HepG2 (cell line): ENCODE results near the gene OTOG. TPM values are rescaled to one million over a fixed set of nuclear protein-coding genes. Genes with fewer than 3 reads are reported as not detected.

Experiments used
- ATAC-seq: fragments of 200-7000 bp; cut with Tn5 transposase; 3 replicates; pipeline ENCODE4 v1.9.1; 2020; ENCODE audit warnings: mild to moderate bottlenecking, moderate library complexity
- BruUV-seq: library from RNA; stranded (reverse); fragments of 400-500 nt; replicated peaks from 2 replicates; lab custom pipeline; 2021; lab: Mats Ljungman, UMichigan
- CTCF ChIA-PET: fragments of 300-600 bp; formaldehyde crosslinking; extraction: SDS; loops from one replicate; lab custom pipeline; 2021; ENCODE audit warnings: low total read pairs, inconsistent platforms, low intra/inter-chr PET ratio; lab: Yijun Ruan, JAX
- POLR2A ChIA-PET: fragments of 350-600 bp; sonication (Branson Sonifier 250); formaldehyde crosslinking; loops from one replicate; lab custom pipeline; 2020; ENCODE audit warnings: antibody characterized with exemption, inconsistent platforms; lab: Yijun Ruan, JAX
- DNase-seq: peaks from one replicate; pipeline ENCODE4 v3.0.0-alpha.2; 2015; ENCODE audit warnings: low spot score
- FAIRE-seq: peaks from 3 replicates; lab custom pipeline; 2011; peaks lifted over from hg19 to GRCh38; lab: Jason Lieb, UNC
- H2AFZ ChIP-seq: one replicate; pipeline ENCODE4 v1.6.1; 2011; ENCODE audit warnings: low read length, inconsistent platforms
- H3K27ac ChIP-seq: fragments of 300-600 bp; 3 replicates; pipeline ENCODE4 v1.8.0; 2011; ENCODE audit warnings: mixed run types, mild to moderate bottlenecking, mixed read lengths, low read length, inconsistent platforms; ENCODE audit not compliant: insufficient read depth; ENCODE audit errors: extremely low read length
- H3K27me3 ChIP-seq, 2 experiments: fragments of 200-600 bp in 1 of 2; 2 replicates in 1 of 2; 3 replicates in 1 of 2; pipeline versions ENCODE4 v1.6.0 to v1.8.0; 2011; ENCODE audit warnings: low read length in 2 of 2, mild to moderate bottlenecking in 2 of 2, moderate library complexity in 2 of 2, inconsistent platforms in 1 of 2; ENCODE audit not compliant: insufficient read depth in 2 of 2, control insufficient read depth in 1 of 2
- H3K36me3 ChIP-seq, 2 experiments: fragments of 200-600 bp in 1 of 2; replicated peaks in 1 of 2; 2 replicates in 1 of 2; 3 replicates in 1 of 2; pipeline versions ENCODE4 v1.5.1 to v1.8.0; 2011; ENCODE audit warnings: low read length in 2 of 2, inconsistent platforms in 1 of 2; ENCODE audit not compliant: insufficient read depth in 2 of 2, control insufficient read depth in 1 of 2
- H3K4me1 ChIP-seq: 2 replicates; pipeline ENCODE4 v1.5.1; 2012; ENCODE audit warnings: low read length, inconsistent platforms; ENCODE audit not compliant: insufficient read depth
- H3K4me2 ChIP-seq: 2 replicates; pipeline ENCODE4 v1.6.0; 2011; ENCODE audit warnings: low read depth, low read length, inconsistent platforms
- H3K4me3 ChIP-seq, 3 experiments: fragments of 200-600 bp in 1 of 3; sonication (generic), shearing (Covaris generic) in 1 of 3; replicated peaks in 1 of 3; 2 replicates each; pipeline ENCODE4 v1.5.1; 2011 to 2016; ENCODE audit warnings: low read length in 3 of 3, inconsistent platforms in 2 of 3, low read depth in 2 of 3, mild to moderate bottlenecking in 2 of 3, control low read depth in 1 of 3, mixed read lengths in 1 of 3; ENCODE audit not compliant: insufficient read depth in 1 of 3
- H3K79me2 ChIP-seq: one replicate; pipeline ENCODE4 v1.6.1; 2011; ENCODE audit warnings: low read length, inconsistent platforms; ENCODE audit not compliant: insufficient read depth
- H3K9ac ChIP-seq: 2 replicates; pipeline ENCODE4 v1.6.0; 2011; ENCODE audit warnings: mild to moderate bottlenecking, low read depth, low read length, inconsistent platforms; ENCODE audit not compliant: insufficient read depth
- H3K9me3 ChIP-seq: 2 replicates; pipeline ENCODE4 v1.5.1; 2012; ENCODE audit warnings: mild to moderate bottlenecking, low read length
- H4K20me1 ChIP-seq: 2 replicates; pipeline ENCODE4 v1.6.0; 2011; ENCODE audit warnings: inconsistent platforms, mild to moderate bottlenecking, low read length, moderate library complexity; ENCODE audit not compliant: insufficient read depth
- ASH2L ChIP-seq: fragments of 300-600, 200-600 bp; sonication (generic); IDR thresholded peaks from 2 replicates; pipeline ENCODE4 v1.7.0; 2017; ENCODE audit warnings: low read depth, mild to moderate bottlenecking, moderate library complexity, mixed read lengths, low read length; ENCODE audit not compliant: insufficient read length
- NFKB2 ChIP-seq: sonication (generic); formaldehyde crosslinking; IDR thresholded peaks from 2 replicates; pipeline ENCODE4 v1.4.0; 2020; ENCODE audit warnings: missing genetic modification reagents, borderline replicate concordance
- NR2F1 ChIP-seq, 2 experiments: fragments of 450-650 bp in 1 of 2; formaldehyde crosslinking in 1 of 2; IDR thresholded peaks; 2 replicates each; pipeline versions ENCODE4 v1.5.0 to v1.6.1; 2016 to 2020; ENCODE audit warnings: mild to moderate bottlenecking in 1 of 2, missing compliant biosample characterization in 1 of 2, missing genetic modification reagents in 1 of 2, moderate library complexity in 1 of 2
- POGK ChIP-seq: sonication (generic); formaldehyde crosslinking; conservative IDR thresholded peaks from 2 replicates; pipeline ENCODE4 v1.8.0; 2022; ENCODE audit warnings: mild to moderate bottlenecking, moderate library complexity, missing genetic modification reagents
- RFX5 ChIP-seq: IDR thresholded peaks from 2 replicates; pipeline ENCODE4 v1.6.1; 2011; ENCODE audit warnings: low read depth, low read length, improper control_type of control experiment
- RFXAP ChIP-seq: sonication (generic); formaldehyde crosslinking; IDR thresholded peaks from 2 replicates; pipeline ENCODE4 v1.4.0; 2020; ENCODE audit warnings: missing genetic modification reagents, borderline replicate concordance
- SKI ChIP-seq: fragments of 450-650 bp; IDR thresholded peaks from one replicate; pipeline ENCODE4 v1.6.1; 2018; ENCODE audit warnings: mild to moderate bottlenecking; ENCODE audit not compliant: partially characterized antibody
- TEAD2 ChIP-seq: sonication (generic); formaldehyde crosslinking; IDR thresholded peaks from 2 replicates; pipeline ENCODE4 v1.9.0; 2021; ENCODE audit warnings: missing genetic modification reagents
- ZEB1 ChIP-seq: IDR thresholded peaks from 2 replicates; pipeline ENCODE4 v1.6.1; 2012; ENCODE audit warnings: mild to moderate bottlenecking, low read depth, inconsistent platforms; ENCODE audit not compliant: insufficient replicate concordance
- ZNF34 ChIP-seq: sonication (generic); formaldehyde crosslinking; IDR thresholded peaks from 2 replicates; pipeline ENCODE4 v1.4.0; 2020; ENCODE audit warnings: mild to moderate bottlenecking, missing genetic modification reagents, borderline replicate concordance
- WGBS: methylation state at CpG from one replicate; pipeline ENCODE4 v1.1.6; 2017; ENCODE audit warnings: low lambda C conversion rate; 5-methylcytosine and 5-hydroxymethylcytosine counted together
- in situ Hi-C: cut with HindIII; loops from 2 replicates; pipeline ENCODE4 v1.10.0; 2017; ENCODE audit warnings: low pct_unique_long_range_greater_than_20kb; ENCODE audit not compliant: extremely low pct_ligation_motif_present
- intact Hi-C: fragments of 100-400 bp; cut with micrococcal nuclease; formaldehyde crosslinking; loops from one replicate; pipeline ENCODE4 v1.10.0; 2022; ENCODE audit not compliant: unreplicated experiment
- polyA plus RNA-seq, 8 experiments: library from polyadenylated mRNA; depleted of rRNA in 3 of 8; stranded (reverse) in 7 of 8; unstranded in 1 of 8; fragments of >200 nt; fragmentation: Illumina TruSeq in 4 of 8; extraction: Trizol in 4 of 8; gene quantifications; 2 replicates each; pipeline versions ENCODE4 v1.2.1 to v1.2.3, GENCODE V29; 2011 to 2016; ENCODE audit warnings: low read depth in 4 of 8, missing spikeins in 1 of 8, mixed read lengths in 1 of 8; ENCODE audit not compliant: insufficient read depth in 1 of 8
- total RNA-seq, 5 experiments: library from RNA; depleted of rRNA; stranded (reverse); fragments of >200 nt; fragmentation: Illumina TruSeq; extraction: Trizol; gene quantifications; 2 replicates each; pipeline ENCODE4 v1.2.3, GENCODE V29; 2016; ENCODE audit warnings: low read depth in 1 of 5
- TF ChIP-seq, protein P1 (sequence below): sonication (generic); formaldehyde crosslinking; IDR thresholded peaks from 2 replicates; pipeline ENCODE4 v1.8.1; 2022; ENCODE audit warnings: mild to moderate bottlenecking, missing genetic modification reagents

OTOG gene
- total and polyA plus RNA-seq, 2 of the 13 experiments (the other 11 are each of a cell fraction or from before 2014, with no cell fraction given) = not detected

GRCh38 chr11:17686231-17686980 is 139.3 kb downstream of the OTOG start:
- Histone ChIP-seq H3K4me2 (no peak overlapping the region), H3K4me1 (peaks cover 10% of the 10 kb centered on the region; the same call in 1 of the 2 replicates), H3K36me3 (no peaks in the 10 kb centered on the region), H3K4me3 (no peak overlapping the region), H4K20me1 (no peaks in the 10 kb centered on the region), H3K79me2 (no peaks in the 10 kb centered on the region), H3K27ac (no peak overlapping the region), H3K27me3 (peaks cover 1 to 43% of the 10 kb centered on the region in 2 experiments; a peak in 3 of 5 replicates), H3K9me3 (no peaks in the 10 kb centered on the region), H2AFZ (no peak overlapping the region), H3K9ac (no peak overlapping the region)
- BruUV-seq = no TSS peak
- DNase-seq (no peak), FAIRE-seq (no peak), ATAC-seq (no peak)
- TF ChIP-seq ZEB1 = no peak
- TF ChIP-seq RFX5 = no peak
- POLR2A ChIA-PET = no interaction called here
- intact Hi-C loops (no loop called here), in situ Hi-C loops (no loop called here)
- WGBS = 0% methylated on average over 3 of the region's 8 CpGs
- CTCF ChIA-PET = no interaction called here

DNA sequence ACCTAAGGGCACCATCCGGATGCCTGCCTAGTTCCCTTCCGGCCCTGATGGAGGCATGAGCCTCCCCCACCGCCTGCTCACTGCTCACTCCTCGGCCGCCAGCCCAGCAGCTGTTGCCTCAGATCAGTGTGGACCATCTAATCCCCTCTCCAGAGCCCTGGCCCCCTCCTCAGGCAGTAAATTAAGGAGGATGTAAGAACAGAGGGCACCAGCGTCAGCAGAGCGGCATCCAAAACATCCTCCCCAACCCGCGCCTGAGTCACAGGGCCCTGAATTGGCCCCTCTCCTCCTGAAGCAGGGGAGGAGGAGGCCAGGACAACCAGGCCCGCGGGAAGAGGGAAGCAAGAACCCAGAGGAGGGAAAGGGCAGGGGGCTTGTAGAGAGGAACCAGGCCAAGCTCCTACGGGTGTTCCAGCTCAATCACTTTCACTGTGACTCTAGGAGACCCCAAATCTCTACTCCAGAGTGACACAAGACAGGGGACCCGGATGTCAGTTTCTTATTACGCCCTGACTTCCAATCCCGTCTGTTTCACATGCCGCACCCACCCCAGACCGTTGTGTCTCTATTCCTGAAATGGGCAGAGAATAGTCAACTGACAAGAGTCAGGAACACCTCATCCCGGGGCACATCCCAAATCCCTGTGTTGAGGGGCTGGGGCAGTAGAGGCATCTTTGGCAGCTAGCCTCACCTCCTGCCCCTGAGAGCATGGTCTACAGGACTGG is 141.0 kb downstream of the OTOG start:
- H3K9ac ChIP-seq = no peak overlapping the region
- WGBS = 38% methylated on average over 11 of the region's 18 CpGs
- H4K20me1 ChIP-seq = no peaks in the 10 kb centered on the region
- no peaks in the 10 kb centered on the region for H3K79me2 ChIP-seq
- H3K4me1 ChIP-seq = peaks cover 10% of the 10 kb centered on the region; the same call in 1 of the 2 replicates
- intact Hi-C loops (no loop called here), in situ Hi-C loops (no loop called here)
- peaks cover 3 to 53% of the 10 kb centered on the region in 2 experiments; a peak in 3 of 5 replicates for H3K27me3 ChIP-seq
- no peak overlapping the region for H2AFZ ChIP-seq
- DNase-seq (no peak), ATAC-seq (no peak), FAIRE-seq (no peak)
- no peak overlapping the region for H3K4me2 ChIP-seq
- no peaks in the 10 kb centered on the region for H3K9me3 ChIP-seq
- H3K4me3 ChIP-seq = no peak overlapping the region
- ChIA-PET POLR2A (no interaction called here), CTCF (no interaction called here)
- TF ChIP-seq RFXAP (CRISPR knock-in tag) (no peak), NFKB2 (CRISPR knock-in tag) (no peak), SKI (no peak), ASH2L (no peak), NR2F1 (CRISPR knock-in tag; IDR thresholded peaks at IDR 0.05) (no peak), ZNF34 (CRISPR knock-in tag) (no peak), POGK (CRISPR knock-in tag) (no peak), TEAD2 (no peak)
- TF ChIP-seq, protein P1, sequence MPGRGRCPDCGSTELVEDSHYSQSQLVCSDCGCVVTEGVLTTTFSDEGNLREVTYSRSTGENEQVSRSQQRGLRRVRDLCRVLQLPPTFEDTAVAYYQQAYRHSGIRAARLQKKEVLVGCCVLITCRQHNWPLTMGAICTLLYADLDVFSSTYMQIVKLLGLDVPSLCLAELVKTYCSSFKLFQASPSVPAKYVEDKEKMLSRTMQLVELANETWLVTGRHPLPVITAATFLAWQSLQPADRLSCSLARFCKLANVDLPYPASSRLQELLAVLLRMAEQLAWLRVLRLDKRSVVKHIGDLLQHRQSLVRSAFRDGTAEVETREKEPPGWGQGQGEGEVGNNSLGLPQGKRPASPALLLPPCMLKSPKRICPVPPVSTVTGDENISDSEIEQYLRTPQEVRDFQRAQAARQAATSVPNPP (CRISPR knock-in tag) = no peak
- H3K27ac ChIP-seq = no peak overlapping the region
- no peaks in the 10 kb centered on the region for H3K36me3 ChIP-seq
- no TSS peak for BruUV-seq
